ENCODE data around the gene ZMYND19.

The ZMYND19 gene

GRCh38 chr9:137613738-137614523, 23.6 kb upstream of the ZMYND19 start:
- H3K27ac ChIP-seq (ENCODE audit: low read depth, low read length) = no peak overlapping the region
- peaks cover 34% of the 10 kb centered on the region for H3K36me3 ChIP-seq (ENCODE audit: control insufficient read depth, insufficient read depth, low read length)

GRCh38 chr9:137613259-137613658, 22.9 kb upstream of the ZMYND19 start:
- H3K36me3 ChIP-seq (ENCODE audit: control insufficient read depth, insufficient read depth, low read length) = peaks cover 34% of the 10 kb centered on the region
- H3K4me3 ChIP-seq (ENCODE audit: low read depth, low read length) = no peak overlapping the region
- no peaks in the 10 kb centered on the region for H3K27me3 ChIP-seq (ENCODE audit: control insufficient read depth, insufficient read depth, low read length)
- no peak overlapping the region for H3K27ac ChIP-seq (ENCODE audit: low read depth, low read length)
- H3K4me1 ChIP-seq (ENCODE audit: control insufficient read depth, insufficient read depth, low read length) = peaks cover 14% of the 10 kb centered on the region; the same call in 1 of the 2 replicates
- no peaks in the 10 kb centered on the region for H3K9me3 ChIP-seq (ENCODE audit: control insufficient read depth, insufficient read depth, low read length)
- no peak overlapping the region for H3K9ac ChIP-seq (ENCODE audit: low read depth, low read length)

More at GRCh38 chr9:137613738-137614523, 23.6 kb upstream of the ZMYND19 start:
- no peaks in the 10 kb centered on the region for H3K9me3 ChIP-seq (ENCODE audit: control insufficient read depth, insufficient read depth, low read length)
- H3K27me3 ChIP-seq (ENCODE audit: control insufficient read depth, insufficient read depth, low read length) = no peaks in the 10 kb centered on the region
- peaks cover 14% of the 10 kb centered on the region; the same call in 1 of the 2 replicates for H3K4me1 ChIP-seq (ENCODE audit: control insufficient read depth, insufficient read depth, low read length)
- no peak overlapping the region for H3K4me3 ChIP-seq (ENCODE audit: low read depth, low read length)
- H3K9ac ChIP-seq (ENCODE audit: low read depth, low read length) = no peak overlapping the region

GRCh38 chr9:137612741-137613142, 22.4 kb upstream of the ZMYND19 start:
- no peak overlapping the region for H3K9ac ChIP-seq (ENCODE audit: low read depth, low read length)
- H3K36me3 ChIP-seq (ENCODE audit: control insufficient read depth, insufficient read depth, low read length) = peaks cover 34% of the 10 kb centered on the region
- H3K27ac ChIP-seq (ENCODE audit: low read depth, low read length) = no peak overlapping the region
- peaks cover 14% of the 10 kb centered on the region; the same call in 1 of the 2 replicates for H3K4me1 ChIP-seq (ENCODE audit: control insufficient read depth, insufficient read depth, low read length)
- H3K9me3 ChIP-seq (ENCODE audit: control insufficient read depth, insufficient read depth, low read length) = no peaks in the 10 kb centered on the region
- no peak overlapping the region for H3K4me3 ChIP-seq (ENCODE audit: low read depth, low read length)
- H3K27me3 ChIP-seq (ENCODE audit: control insufficient read depth, insufficient read depth, low read length) = no peaks in the 10 kb centered on the region

- H3K4me3 ChIP-seq (ENCODE audit: low read depth, low read length) = no peak overlapping the region
- H3K9ac ChIP-seq (ENCODE audit: low read depth, low read length) = 0 out of 2 replicates have a peak overlapping the region, but pooled peaks have one; percentile 16
These were observed 21.6 kb upstream of the ZMYND19 start for GRCh38 chr9:137611623-137612609.

GRCh38 chr9:137610944-137611343, 20.6 kb upstream of the ZMYND19 start:
- H3K27me3 ChIP-seq (ENCODE audit: control insufficient read depth, insufficient read depth, low read length) = no peaks in the 10 kb centered on the region
- H3K4me3 ChIP-seq (ENCODE audit: low read depth, low read length) = no peak overlapping the region
- H3K9ac ChIP-seq (ENCODE audit: low read depth, low read length) = no peak overlapping the region
- peaks cover 24% of the 10 kb centered on the region for H3K36me3 ChIP-seq (ENCODE audit: control insufficient read depth, insufficient read depth, low read length)
- H3K4me1 ChIP-seq (ENCODE audit: control insufficient read depth, insufficient read depth, low read length) = peaks cover 15% of the 10 kb centered on the region; the same call in 1 of the 2 replicates
- H3K9me3 ChIP-seq (ENCODE audit: control insufficient read depth, insufficient read depth, low read length) = no peaks in the 10 kb centered on the region
- H3K27ac ChIP-seq (ENCODE audit: low read depth, low read length) = no peak overlapping the region

More at GRCh38 chr9:137611623-137612609, 21.6 kb upstream of the ZMYND19 start:
- Histone ChIP-seq H3K4me1 (ENCODE audit: control insufficient read depth, insufficient read depth, low read length) (peaks cover 10% of the 10 kb centered on the region; the same call in 1 of the 2 replicates), H3K9me3 (ENCODE audit: control insufficient read depth, insufficient read depth, low read length) (no peaks in the 10 kb centered on the region), H3K27me3 (ENCODE audit: control insufficient read depth, insufficient read depth, low read length) (no peaks in the 10 kb centered on the region), H3K36me3 (ENCODE audit: control insufficient read depth, insufficient read depth, low read length) (peaks cover 33% of the 10 kb centered on the region), H3K27ac (ENCODE audit: low read depth, low read length) (peak overlapping the region; percentile 61)

GRCh38 chr9:137607141-137607857, 17.0 kb upstream of the ZMYND19 start:
- Histone ChIP-seq H3K9ac (ENCODE audit: low read depth, low read length) (no peak overlapping the region), H3K27me3 (ENCODE audit: control insufficient read depth, insufficient read depth, low read length) (peaks cover 8% of the 10 kb centered on the region), H3K27ac (ENCODE audit: low read depth, low read length) (no peak overlapping the region), H3K4me3 (ENCODE audit: low read depth, low read length) (no peak overlapping the region), H3K36me3 (ENCODE audit: control insufficient read depth, insufficient read depth, low read length) (no peaks in the 10 kb centered on the region), H3K9me3 (ENCODE audit: control insufficient read depth, insufficient read depth, low read length) (no peaks in the 10 kb centered on the region), H3K4me1 (ENCODE audit: control insufficient read depth, insufficient read depth, low read length) (peaks cover 14% of the 10 kb centered on the region; the same call in 1 of the 2 replicates)

- Histone ChIP-seq H3K9ac (ENCODE audit: low read depth, low read length) (no peak overlapping the region), H3K9me3 (ENCODE audit: control insufficient read depth, insufficient read depth, low read length) (no peaks in the 10 kb centered on the region), H3K27ac (ENCODE audit: low read depth, low read length) (no peak overlapping the region), H3K4me1 (ENCODE audit: control insufficient read depth, insufficient read depth, low read length) (peaks cover 8% of the 10 kb centered on the region; the same call in 1 of the 2 replicates), H3K36me3 (ENCODE audit: control insufficient read depth, insufficient read depth, low read length) (no peaks in the 10 kb centered on the region), H3K4me3 (ENCODE audit: low read depth, low read length) (peak overlapping the region; percentile 80), H3K27me3 (ENCODE audit: control insufficient read depth, insufficient read depth, low read length) (peaks cover 8% of the 10 kb centered on the region)
These were observed 16.4 kb upstream of the ZMYND19 start for GRCh38 chr9:137606734-137607138.

GRCh38 chr9:137606005-137606621, 15.8 kb upstream of the ZMYND19 start:
- H3K27ac ChIP-seq (ENCODE audit: low read depth, low read length) = peak overlapping the region; percentile 76
- peak overlapping the region; percentile 64; the same call in 1 of the 2 replicates for H3K9ac ChIP-seq (ENCODE audit: low read depth, low read length)
- no peaks in the 10 kb centered on the region for H3K9me3 ChIP-seq (ENCODE audit: control insufficient read depth, insufficient read depth, low read length)
- H3K36me3 ChIP-seq (ENCODE audit: control insufficient read depth, insufficient read depth, low read length) = no peaks in the 10 kb centered on the region
- peaks cover 6% of the 10 kb centered on the region; the same call in 1 of the 2 replicates for H3K4me1 ChIP-seq (ENCODE audit: control insufficient read depth, insufficient read depth, low read length)
- peak overlapping the region; percentile 80 for H3K4me3 ChIP-seq (ENCODE audit: low read depth, low read length)
- H3K27me3 ChIP-seq (ENCODE audit: control insufficient read depth, insufficient read depth, low read length) = peaks cover 8% of the 10 kb centered on the region

GRCh38 chr9:137605121-137606004, 15.1 kb upstream of the ZMYND19 start, which contains the start of gene ARRDC1:
TSS of gene ARRDC1 (plus strand) at chr9:137605686. CDS start at chr9:137605718, 32 bp downstream.
- Histone ChIP-seq H3K4me3 (ENCODE audit: low read depth, low read length) (peak within 1 kb of the TSS; percentile 80), H3K27me3 (ENCODE audit: control insufficient read depth, insufficient read depth, low read length) (peaks cover 8% of the 10 kb centered on the region), H3K9ac (ENCODE audit: low read depth, low read length) (peak within 1 kb of the TSS; percentile 64; the same call in 1 of the 2 replicates), H3K9me3 (ENCODE audit: control insufficient read depth, insufficient read depth, low read length) (no peaks in the 10 kb centered on the region), H3K36me3 (ENCODE audit: control insufficient read depth, insufficient read depth, low read length) (no peaks in the 10 kb centered on the region), H3K27ac (ENCODE audit: low read depth, low read length) (peak within 1 kb of the TSS; percentile 76), H3K4me1 (ENCODE audit: control insufficient read depth, insufficient read depth, low read length) (peaks cover 6% of the 10 kb centered on the region; the same call in 1 of the 2 replicates)

Measured in HUES48 (cell line).